Measurements from ENCODE around the gene GPRIN2.

GPRIN2 gene

DNA sequence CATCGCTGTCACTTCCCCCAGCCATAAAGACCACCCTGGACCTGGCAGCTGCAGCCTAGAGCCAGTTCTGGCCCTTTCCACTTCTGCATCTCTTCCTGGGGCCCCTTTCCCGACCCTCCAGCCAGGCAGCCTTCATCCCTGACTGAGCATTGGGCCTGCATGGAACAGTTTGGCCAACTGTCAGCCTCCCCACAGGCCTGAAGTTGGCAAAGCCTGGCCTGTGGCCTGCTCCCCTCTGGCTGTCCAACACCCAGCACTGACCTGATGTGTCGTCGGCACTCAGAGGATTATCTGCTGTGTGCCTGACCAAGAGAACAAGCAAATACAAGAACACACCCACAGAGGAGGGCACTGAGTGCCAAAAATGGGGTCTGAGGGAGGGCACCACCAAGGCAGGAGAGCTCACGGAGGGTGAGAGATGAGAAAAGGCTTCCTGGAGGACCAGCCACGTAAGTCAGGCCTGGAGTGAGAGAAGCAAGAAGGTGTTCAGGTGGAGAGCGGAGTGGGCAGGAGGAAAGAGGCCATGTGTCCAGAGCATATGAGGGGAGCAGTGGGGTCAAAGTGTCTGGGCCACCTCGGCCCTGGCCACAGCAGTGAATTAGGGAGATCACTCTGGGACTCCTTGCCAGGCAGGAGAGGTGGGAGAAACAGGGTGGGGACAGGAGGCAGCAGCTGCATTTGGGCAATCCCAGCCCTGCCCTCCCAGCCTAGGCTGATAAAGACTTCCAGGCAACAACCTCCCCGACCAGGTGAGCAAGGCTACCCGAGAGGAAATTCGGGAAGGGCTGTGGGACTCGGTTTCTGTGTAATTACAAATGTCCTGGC lies 4.5 kb downstream of the GPRIN2 start:
- in situ Hi-C loops (cut with HindIII; ENCODE audit: low pct_ligation_motif_present, low pct_unique_long_range_greater_than_20kb, low sequenced_read_pairs): no loop called here
- no peak for DNase-seq

DNA sequence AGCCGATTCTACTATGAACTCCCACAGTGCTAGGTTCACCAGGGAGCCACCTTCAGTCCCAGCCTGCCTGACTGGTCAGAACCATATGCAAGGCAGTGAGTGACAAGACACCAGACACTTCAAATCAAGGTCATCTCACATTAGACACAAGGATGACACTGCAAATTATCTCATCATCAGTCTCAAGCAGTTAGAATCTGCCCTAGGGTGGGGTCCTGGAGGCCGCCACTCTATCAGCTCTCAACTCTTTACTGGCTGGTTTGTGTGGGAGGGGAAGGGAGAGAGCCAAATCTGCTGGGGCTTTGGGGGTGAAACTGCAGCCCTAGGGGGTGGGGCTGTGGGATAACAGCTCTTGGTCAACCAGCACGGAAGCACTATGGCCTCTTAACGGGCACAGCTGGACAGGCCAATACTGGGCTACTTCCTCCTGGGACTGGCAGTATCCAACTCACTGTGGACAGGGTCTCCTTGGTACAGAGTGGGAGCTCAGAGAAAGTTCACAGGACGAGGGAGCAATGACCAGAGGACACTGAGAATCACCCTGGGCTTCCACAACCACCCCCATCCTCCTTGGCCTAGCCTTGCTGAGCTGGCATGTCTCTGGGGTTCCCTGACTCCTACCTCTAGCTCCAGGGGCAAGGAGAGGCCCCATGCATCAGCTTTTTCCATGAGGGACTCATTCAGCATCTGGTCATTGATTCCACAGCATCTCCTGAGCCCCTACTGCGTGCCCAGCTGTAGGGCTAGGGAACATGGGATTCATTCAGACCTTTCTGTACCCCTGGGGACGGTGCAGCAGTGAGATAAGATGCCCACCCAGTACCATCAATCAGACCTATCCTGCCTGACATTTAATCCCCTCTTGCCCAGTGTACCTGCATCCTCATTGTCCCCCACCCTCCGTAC lies 5.4 kb downstream of the GPRIN2 start:
- in situ Hi-C loops (cut with HindIII; ENCODE audit: low pct_ligation_motif_present, low pct_unique_long_range_greater_than_20kb, low sequenced_read_pairs): no loop called here
- no peak for DNase-seq

- no peak for DNase-seq
- in situ Hi-C loops (cut with HindIII; ENCODE audit: low pct_ligation_motif_present, low pct_unique_long_range_greater_than_20kb, low sequenced_read_pairs): no loop called here
Observed at GRCh38 chr10:46550076-46550790, 6.2 kb downstream of the GPRIN2 start.

DNA sequence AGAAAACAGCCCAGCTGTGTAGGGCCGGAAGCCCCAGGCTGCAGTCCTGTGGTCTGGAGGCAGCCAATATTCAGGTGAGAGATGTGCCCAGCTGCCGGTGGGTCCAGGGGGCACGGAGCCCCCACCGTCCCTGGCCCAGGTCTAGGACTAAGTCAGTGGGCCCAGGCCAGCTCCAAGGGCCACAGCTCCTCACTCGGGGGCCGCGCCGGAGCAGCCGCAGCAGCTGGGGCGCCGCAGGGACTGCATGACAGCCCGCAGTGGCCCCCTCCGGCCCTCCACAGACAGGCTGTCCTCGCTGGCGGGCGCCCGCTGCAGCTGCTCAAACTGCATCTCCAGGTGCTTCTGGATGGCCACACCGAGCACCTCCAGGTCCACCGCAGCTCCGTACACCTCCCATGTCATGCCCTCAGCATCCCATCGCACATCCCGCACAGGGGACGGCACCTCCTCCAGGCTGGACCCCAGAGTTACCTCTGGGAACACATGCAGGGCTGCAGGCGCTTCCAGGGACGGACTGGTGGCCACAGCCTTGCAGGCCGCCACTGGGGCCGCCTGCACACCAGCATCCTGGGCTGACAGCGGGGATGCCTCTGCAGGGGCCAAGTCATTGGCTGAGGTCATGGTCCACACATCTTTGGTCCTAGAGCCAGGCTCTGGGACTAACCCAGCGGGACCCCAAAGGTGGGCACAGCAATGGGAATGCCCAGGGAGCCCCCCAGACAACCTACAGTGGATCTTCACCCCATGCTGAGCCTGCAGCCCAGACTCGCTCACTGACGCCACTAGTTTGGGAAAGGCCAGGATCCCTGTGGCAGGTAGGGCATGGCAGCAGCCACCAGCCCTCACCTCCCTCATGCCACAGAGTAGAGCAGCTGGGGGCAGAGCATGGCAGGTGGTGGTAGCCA lies 7.0 kb downstream of the GPRIN2 start:
- DNase-seq: no peak
- in situ Hi-C loops (cut with HindIII; ENCODE audit: low pct_ligation_motif_present, low pct_unique_long_range_greater_than_20kb, low sequenced_read_pairs): loop anchor here (25.0 kb wide), 1 partner anchor 888 kb away; no protein-coding TSS in a partner anchor

GRCh38 chr10:46548498-46549090 lies 7.9 kb downstream of the GPRIN2 start:
- DNase-seq: no peak
- in situ Hi-C loops (cut with HindIII; ENCODE audit: low pct_ligation_motif_present, low pct_unique_long_range_greater_than_20kb, low sequenced_read_pairs): loop anchor here (25.0 kb wide), 1 partner anchor 889 kb away; no protein-coding TSS in a partner anchor

GRCh38 chr10:46547541-46548497 lies 8.6 kb downstream of the GPRIN2 start:
- DNase-seq: no peak
- in situ Hi-C loops (cut with HindIII; ENCODE audit: low pct_ligation_motif_present, low pct_unique_long_range_greater_than_20kb, low sequenced_read_pairs): loop anchor here (25.0 kb wide), 1 partner anchor 889 kb away; no protein-coding TSS in a partner anchor

DNA sequence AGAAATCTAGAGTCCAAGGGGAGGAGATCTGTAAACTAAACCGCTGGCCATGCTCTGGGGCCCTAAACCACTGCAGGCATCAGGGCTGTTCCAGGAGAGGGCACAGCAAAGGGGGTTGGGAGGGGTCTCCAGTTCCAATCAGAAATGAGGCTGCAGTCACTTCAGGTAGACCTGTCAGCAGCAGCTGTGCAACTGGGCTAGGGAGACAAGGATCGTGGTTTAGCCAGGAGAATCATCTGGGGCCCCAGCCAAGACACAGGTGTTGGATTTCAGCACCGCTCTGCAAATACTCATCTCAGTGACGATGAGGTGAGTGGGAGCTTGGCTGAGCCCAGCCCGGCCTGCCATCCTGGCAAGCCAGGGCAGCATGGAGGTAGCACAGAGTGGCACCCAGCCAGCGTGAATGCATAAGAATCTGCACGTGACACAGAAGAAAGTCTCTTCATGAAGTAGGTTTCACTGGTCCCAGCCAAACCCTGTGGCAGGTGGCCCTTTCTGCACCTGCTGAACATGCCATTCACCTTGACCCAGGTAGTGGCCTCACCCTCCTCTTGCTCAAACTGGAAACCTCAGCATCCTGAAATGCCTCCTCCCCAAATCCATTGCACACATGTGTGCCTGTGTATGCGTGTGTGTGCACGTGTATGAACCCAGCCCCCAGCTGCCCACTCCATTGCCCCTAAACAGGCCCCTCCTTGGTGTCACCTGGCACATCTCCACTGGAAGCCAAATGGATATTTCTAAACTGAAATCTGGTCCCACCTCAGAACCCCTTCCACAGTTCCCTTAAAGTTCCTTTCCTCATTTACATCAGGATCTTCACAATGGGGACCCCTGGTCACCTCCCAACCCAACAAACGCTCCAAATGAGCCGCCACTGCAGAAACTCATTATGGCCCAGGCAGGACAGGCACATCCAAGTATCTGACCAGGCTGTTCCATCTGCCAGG lies 9.6 kb downstream of the GPRIN2 start:
- in situ Hi-C loops (cut with HindIII; ENCODE audit: low pct_ligation_motif_present, low pct_unique_long_range_greater_than_20kb, low sequenced_read_pairs): loop anchor here (25.0 kb wide), 1 partner anchor 890 kb away; no protein-coding TSS in a partner anchor
- DNase-seq: no peak

DNA sequence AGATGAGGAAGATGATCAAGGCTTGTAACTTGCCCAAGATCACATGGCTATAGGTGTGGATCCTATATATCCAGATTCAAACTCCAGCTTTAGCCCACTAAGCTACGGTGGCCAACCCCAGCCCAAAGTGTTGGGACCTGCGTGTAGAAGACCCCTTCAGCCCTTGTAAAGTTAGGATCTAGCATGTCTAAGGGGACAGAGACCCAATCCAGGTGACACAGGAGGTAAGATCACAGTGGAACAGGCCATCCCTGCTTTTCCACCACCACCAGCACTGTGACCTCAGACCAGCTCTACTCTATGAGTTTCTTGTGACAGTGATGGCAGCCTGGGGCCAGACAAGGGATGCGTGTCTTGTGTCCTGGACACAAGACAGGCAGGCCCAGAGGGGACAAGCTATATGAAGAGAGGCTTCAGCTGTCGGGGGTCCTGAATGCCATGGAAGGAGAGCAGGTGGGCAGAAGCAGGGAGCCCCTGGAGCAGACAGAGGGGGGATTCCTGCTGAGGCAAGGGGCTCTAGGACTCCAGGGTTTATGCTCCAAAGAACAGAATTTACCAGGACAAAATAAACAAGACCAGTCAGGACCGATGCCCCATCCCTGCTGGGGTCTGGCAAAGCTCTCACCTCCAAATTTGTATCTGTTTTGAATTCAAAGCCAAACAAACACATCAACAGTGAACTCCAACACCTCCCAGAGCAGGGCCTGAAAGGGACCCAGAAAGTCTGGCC lies 10.4 kb downstream of the GPRIN2 start:
- DNase-seq: no peak
- in situ Hi-C loops (cut with HindIII; ENCODE audit: low pct_ligation_motif_present, low pct_unique_long_range_greater_than_20kb, low sequenced_read_pairs): loop anchor here (25.0 kb wide), 1 partner anchor 891 kb away; no protein-coding TSS in a partner anchor

GRCh38 chr10:46544989-46545791 lies 11.3 kb downstream of the GPRIN2 start:
- DNase-seq: peak; percentile 49
- in situ Hi-C loops (cut with HindIII; ENCODE audit: low pct_ligation_motif_present, low pct_unique_long_range_greater_than_20kb, low sequenced_read_pairs): loop anchor here (25.0 kb wide), 1 partner anchor 892 kb away; no protein-coding TSS in a partner anchor

GRCh38 chr10:46543466-46544377 lies 12.7 kb downstream of the GPRIN2 start:
- no peak for DNase-seq
- in situ Hi-C loops (cut with HindIII; ENCODE audit: low pct_ligation_motif_present, low pct_unique_long_range_greater_than_20kb, low sequenced_read_pairs): loop anchor here (25.0 kb wide), 1 partner anchor 894 kb away; no protein-coding TSS in a partner anchor

- in situ Hi-C loops (cut with HindIII; ENCODE audit: low pct_ligation_motif_present, low pct_unique_long_range_greater_than_20kb, low sequenced_read_pairs): loop anchor here (25.0 kb wide), 1 partner anchor 894 kb away; no protein-coding TSS in a partner anchor
Observed at GRCh38 chr10:46542567-46543465, 13.6 kb downstream of the GPRIN2 start.

More at GRCh38 chr10:46542567-46543465, 13.6 kb downstream of the GPRIN2 start:
- no peak for DNase-seq

Measured in ACHN (cell line).